AML-193 (cell line): ENCODE data around the gene FBLL1.
"Not testable (repeated sequence)": the region's sequence is repeated elsewhere in the genome, so short reads cannot be mapped to it uniquely, and the experiment has no call there.

Experiments
- DNase-seq, 2 experiments: peaks; one replicate each; lab custom pipeline; 2025; lab: John Stamatoyannopoulos, UW

The FBLL1 gene

GRCh38 chr5:168552146-168552545 is 23.0 kb downstream of the FBLL1 start:
- no peak for DNase-seq

GRCh38 chr5:168553377-168554130 is 24.4 kb downstream of the FBLL1 start:
- no peak for DNase-seq

GRCh38 chr5:168557389-168557788 is 28.3 kb downstream of the FBLL1 start:
- no peak for DNase-seq

GRCh38 chr5:168562279-168562678 is 33.2 kb downstream of the FBLL1 start:
- no peak for DNase-seq

GRCh38 chr5:168563959-168564358 is 34.9 kb downstream of the FBLL1 start:
- DNase-seq, result no peak

GRCh38 chr5:168568738-168569137 is 39.6 kb downstream of the FBLL1 start:
- DNase-seq, result no peak

- DNase-seq, result no peak
These were observed 41.6 kb downstream of the FBLL1 start for GRCh38 chr5:168570490-168571328.

GRCh38 chr5:168573663-168574062 is 44.6 kb downstream of the FBLL1 start:
- DNase-seq, result not testable (repeated sequence)

GRCh38 chr5:168574156-168574555 is 45.1 kb downstream of the FBLL1 start:
- DNase-seq, result not testable (repeated sequence)

GRCh38 chr5:168575391-168576372 is 46.6 kb downstream of the FBLL1 start:
- DNase-seq, result no peak

- DNase-seq, result peak in 1 of 2 experiments; percentile 21
These were observed 48.9 kb downstream of the FBLL1 start for GRCh38 chr5:168578006-168578405.

GRCh38 chr5:168578538-168579487 is 49.7 kb downstream of the FBLL1 start, which contains the start of gene PANK3:
Gene PANK3 (minus strand): TSS chr5:168579368. CDS start chr5:168579283, 85 bp downstream.
- DNase-seq, result peak; percentile 31 to 57

GRCh38 chr5:168579488-168580226 is 50.6 kb downstream of the FBLL1 start:
- DNase-seq, result peak; percentile 94 to 95

- no peak for DNase-seq
These were observed 51.1 kb downstream of the FBLL1 start for GRCh38 chr5:168580227-168580508.
